Esophagus muscularis mucosa (tissue), 3 donors: ENCODE results near the gene ZNF692.

Experiments
- POLR2A ChIP-seq: fragments of 450-650 bp; IDR thresholded peaks from one replicate; pipeline ENCODE4 v1.6.1; 2017; ENCODE audit warnings: antibody characterized with exemption, moderate library complexity, mild to moderate bottlenecking, low read depth
- POLR2AphosphoS5 ChIP-seq, 2 donors: sonication (generic); formaldehyde crosslinking; IDR thresholded peaks; one replicate each; pipeline ENCODE4 v1.6.1; 2017; ENCODE audit warnings: antibody characterized with exemption in 2 of 2
- TF ChIP-seq, protein P1 (sequence below), 3 experiments: fragments of 200-600 bp in 2 of 3; fragments of 450-650 bp in 1 of 3; sonication (generic) in 2 of 3; IDR thresholded peaks; one replicate each; pipeline ENCODE4 v1.5.1; 2017 to 2019; ENCODE audit warnings: antibody characterized with exemption in 3 of 3, mild to moderate bottlenecking in 2 of 3, moderate library complexity in 1 of 3

DNA sequence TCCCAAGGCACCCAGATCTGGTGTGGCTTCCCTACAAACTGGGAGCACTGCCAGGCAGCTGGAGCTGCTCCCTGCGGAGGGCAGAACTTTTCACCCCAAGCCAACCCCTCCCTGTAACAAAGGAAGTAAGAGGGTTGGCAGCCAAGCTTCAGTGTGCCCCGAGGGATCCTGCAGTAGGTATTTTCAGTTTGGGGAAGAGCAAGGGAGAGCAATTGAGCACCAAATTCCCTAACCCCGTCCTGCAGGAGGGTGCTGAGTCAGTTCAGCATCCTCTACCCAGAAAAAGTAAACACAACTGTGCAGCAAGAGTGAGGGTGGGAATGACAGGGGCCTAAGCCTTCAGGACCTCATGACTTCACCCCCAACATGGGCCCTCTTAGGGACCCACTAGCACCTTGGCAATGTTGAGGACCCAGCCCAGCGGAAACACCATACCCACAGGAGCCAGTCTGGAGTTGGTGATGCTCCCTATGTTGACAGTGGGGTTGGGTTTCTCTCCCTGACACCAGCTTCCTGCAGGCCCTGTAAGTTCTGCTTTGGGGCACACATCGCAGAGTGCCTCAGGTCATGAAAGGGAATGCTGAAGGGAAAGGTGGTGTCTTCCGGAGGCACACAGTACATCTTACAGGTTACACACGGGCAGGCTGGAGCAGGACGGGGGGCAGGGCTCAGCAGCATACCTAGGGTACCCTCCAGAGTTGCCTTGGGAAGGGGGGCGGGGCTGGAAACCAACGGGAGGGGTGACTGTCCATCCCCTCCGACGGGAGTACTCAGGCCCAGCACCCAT lies 48.0 kb downstream of the ZNF692 start:
- TF ChIP-seq, protein P1, sequence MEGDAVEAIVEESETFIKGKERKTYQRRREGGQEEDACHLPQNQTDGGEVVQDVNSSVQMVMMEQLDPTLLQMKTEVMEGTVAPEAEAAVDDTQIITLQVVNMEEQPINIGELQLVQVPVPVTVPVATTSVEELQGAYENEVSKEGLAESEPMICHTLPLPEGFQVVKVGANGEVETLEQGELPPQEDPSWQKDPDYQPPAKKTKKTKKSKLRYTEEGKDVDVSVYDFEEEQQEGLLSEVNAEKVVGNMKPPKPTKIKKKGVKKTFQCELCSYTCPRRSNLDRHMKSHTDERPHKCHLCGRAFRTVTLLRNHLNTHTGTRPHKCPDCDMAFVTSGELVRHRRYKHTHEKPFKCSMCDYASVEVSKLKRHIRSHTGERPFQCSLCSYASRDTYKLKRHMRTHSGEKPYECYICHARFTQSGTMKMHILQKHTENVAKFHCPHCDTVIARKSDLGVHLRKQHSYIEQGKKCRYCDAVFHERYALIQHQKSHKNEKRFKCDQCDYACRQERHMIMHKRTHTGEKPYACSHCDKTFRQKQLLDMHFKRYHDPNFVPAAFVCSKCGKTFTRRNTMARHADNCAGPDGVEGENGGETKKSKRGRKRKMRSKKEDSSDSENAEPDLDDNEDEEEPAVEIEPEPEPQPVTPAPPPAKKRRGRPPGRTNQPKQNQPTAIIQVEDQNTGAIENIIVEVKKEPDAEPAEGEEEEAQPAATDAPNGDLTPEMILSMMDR (IDR thresholded peaks at IDR 0.05): no peak
- TF ChIP-seq POLR2AphosphoS5 (IDR thresholded peaks at IDR 0.05) (no peak), POLR2A (no peak)
